Muscle of leg (tissue), 11 donors: ENCODE data around the gene CTXN3. TPM values are rescaled to one million over a fixed set of nuclear protein-coding genes. Genes with fewer than 3 reads are reported as not detected.

Experiments used
- DNase-seq: peaks from one replicate; pipeline ENCODE4 v3.0.0; 2013
- H3K27ac ChIP-seq: one replicate; pipeline ENCODE4 v1.5.1; 2013; ENCODE audit warnings: mild to moderate bottlenecking, low read length, control low read depth
- H3K27me3 ChIP-seq: one replicate; pipeline ENCODE4 v1.6.1; 2013; ENCODE audit warnings: low read length; ENCODE audit not compliant: control insufficient read depth, insufficient read depth
- H3K36me3 ChIP-seq: one replicate; pipeline ENCODE4 v1.6.1; 2013; ENCODE audit warnings: low read length; ENCODE audit not compliant: control insufficient read depth, insufficient read depth
- H3K4me1 ChIP-seq: one replicate; pipeline ENCODE4 v1.6.1; 2013; ENCODE audit warnings: low read length; ENCODE audit not compliant: control insufficient read depth, insufficient read depth
- H3K4me3 ChIP-seq: one replicate; pipeline ENCODE4 v1.5.1; 2013; ENCODE audit warnings: low read length, control low read depth
- H3K9me3 ChIP-seq: replicated peaks from 2 replicates; pipeline ENCODE4 v1.6.1; 2013; ENCODE audit warnings: low read depth, low read length; ENCODE audit not compliant: control insufficient read depth
- WGBS: methylation state at CpG from one replicate; pipeline ENCODE4 v1.1.5; 2013; ENCODE audit warnings: missing lambda C conversion rate; ENCODE audit not compliant: insufficient coverage; 5-methylcytosine and 5-hydroxymethylcytosine counted together
- polyA plus RNA-seq, 8 donors: library from polyadenylated mRNA; unstranded; fragments of 120-200 nt; gene quantifications; one replicate each; pipeline versions ENCODE4 v1.2.1 to v1.2.3, GENCODE V29; 2013; ENCODE audit warnings: inconsistent platforms in 1 of 8, low replicate concordance in 1 of 8; ENCODE audit not compliant: insufficient read length in 8 of 8, insufficient read depth in 1 of 8
- total RNA-seq: library from RNA; stranded (reverse); fragments of 120-200 nt; gene quantifications from one replicate; pipeline ENCODE4 v1.2.4, GENCODE V29; 2013

CTXN3 gene
- total and polyA plus RNA-seq, 9 donors = 2.3 to 4.3 (median 2.8) TPM

- DNase-seq = no peak
- WGBS = no CpG with 5 or more reads among the region's 2 CpGs
- no peaks in the 10 kb centered on the region for H3K27me3 ChIP-seq
- H3K36me3 ChIP-seq = no peaks in the 10 kb centered on the region
- no peaks in the 10 kb centered on the region for H3K9me3 ChIP-seq
- no peak overlapping the region for H3K4me3 ChIP-seq
- H3K27ac ChIP-seq = no peak overlapping the region
- H3K4me1 ChIP-seq = no peaks in the 10 kb centered on the region
These were observed 38.9 kb upstream of the CTXN3 start for GRCh38 chr5:127609957-127610356.

GRCh38 chr5:127612441-127613141, 36.3 kb upstream of the CTXN3 start:
- no peak overlapping the region for H3K27ac ChIP-seq
- DNase-seq = no peak
- no peaks in the 10 kb centered on the region for H3K4me1 ChIP-seq
- no CpG with 5 or more reads among the region's 4 CpGs for WGBS
- no peak overlapping the region for H3K4me3 ChIP-seq
- no peaks in the 10 kb centered on the region for H3K9me3 ChIP-seq
- H3K27me3 ChIP-seq = no peaks in the 10 kb centered on the region
- H3K36me3 ChIP-seq = no peaks in the 10 kb centered on the region

GRCh38 chr5:127615916-127616315, 33.0 kb upstream of the CTXN3 start:
- no CpG with 5 or more reads among the region's 2 CpGs for WGBS
- Histone ChIP-seq H3K27me3 (no peaks in the 10 kb centered on the region), H3K4me3 (no peak overlapping the region), H3K9me3 (no peaks in the 10 kb centered on the region), H3K4me1 (no peaks in the 10 kb centered on the region), H3K27ac (no peak overlapping the region), H3K36me3 (no peaks in the 10 kb centered on the region)
- peak; percentile 7 for DNase-seq

- 100% methylated on average over 1 of the region's 5 CpGs for WGBS
- Histone ChIP-seq H3K4me3 (no peak overlapping the region), H3K27me3 (no peaks in the 10 kb centered on the region), H3K27ac (no peak overlapping the region), H3K4me1 (no peaks in the 10 kb centered on the region), H3K36me3 (no peaks in the 10 kb centered on the region), H3K9me3 (no peaks in the 10 kb centered on the region)
- DNase-seq = no peak
These were observed 28.9 kb upstream of the CTXN3 start for GRCh38 chr5:127619908-127620479.

GRCh38 chr5:127621601-127622325, 27.1 kb upstream of the CTXN3 start:
- no peak overlapping the region for H3K4me3 ChIP-seq

GRCh38 chr5:127634007-127634406, 14.9 kb upstream of the CTXN3 start:
- H3K27me3 ChIP-seq = no peaks in the 10 kb centered on the region
- H3K4me1 ChIP-seq = no peaks in the 10 kb centered on the region
- no peaks in the 10 kb centered on the region for H3K9me3 ChIP-seq
- H3K36me3 ChIP-seq = no peaks in the 10 kb centered on the region
- DNase-seq = no peak
- no peak overlapping the region for H3K4me3 ChIP-seq
- H3K27ac ChIP-seq = no peak overlapping the region

More at GRCh38 chr5:127621601-127622325, 27.1 kb upstream of the CTXN3 start:
- Histone ChIP-seq H3K9me3 (no peaks in the 10 kb centered on the region), H3K27me3 (no peaks in the 10 kb centered on the region), H3K4me1 (no peaks in the 10 kb centered on the region), H3K27ac (no peak overlapping the region), H3K36me3 (no peaks in the 10 kb centered on the region)
- DNase-seq = no peak
- WGBS = no CpG with 5 or more reads among the region's 4 CpGs

GRCh38 chr5:127639828-127640227, 9.1 kb upstream of the CTXN3 start:
- DNase-seq = no peak
- Histone ChIP-seq H3K27ac (no peak overlapping the region), H3K4me1 (no peaks in the 10 kb centered on the region), H3K9me3 (no peaks in the 10 kb centered on the region), H3K27me3 (no peaks in the 10 kb centered on the region), H3K4me3 (no peak overlapping the region), H3K36me3 (no peaks in the 10 kb centered on the region)
- no CpG with 5 or more reads among the region's 2 CpGs for WGBS

- no CpG with 5 or more reads among the region's 2 CpGs for WGBS
- H3K4me1 ChIP-seq = peaks cover 5% of the 10 kb centered on the region
These were observed 5.9 kb upstream of the CTXN3 start for GRCh38 chr5:127642949-127643348.

GRCh38 chr5:127643607-127644006, 5.3 kb upstream of the CTXN3 start:
- H3K4me1 ChIP-seq = peaks cover 5% of the 10 kb centered on the region
- peak; percentile 47 for DNase-seq
- H3K27ac ChIP-seq = no peak overlapping the region
- no peaks in the 10 kb centered on the region for H3K36me3 ChIP-seq
- no peaks in the 10 kb centered on the region for H3K9me3 ChIP-seq
- H3K27me3 ChIP-seq = no peaks in the 10 kb centered on the region
- H3K4me3 ChIP-seq = no peak overlapping the region
- no CpG with 5 or more reads among the region's 1 CpG for WGBS

More at GRCh38 chr5:127642949-127643348, 5.9 kb upstream of the CTXN3 start:
- H3K9me3 ChIP-seq = no peaks in the 10 kb centered on the region
- H3K4me3 ChIP-seq = no peak overlapping the region
- H3K36me3 ChIP-seq = no peaks in the 10 kb centered on the region
- no peak overlapping the region for H3K27ac ChIP-seq
- no peak for DNase-seq
- no peaks in the 10 kb centered on the region for H3K27me3 ChIP-seq

GRCh38 chr5:127645300-127645726, 3.6 kb upstream of the CTXN3 start:
- DNase-seq = no peak
- no peaks in the 10 kb centered on the region for H3K9me3 ChIP-seq
- H3K36me3 ChIP-seq = no peaks in the 10 kb centered on the region
- H3K4me3 ChIP-seq = no peak overlapping the region
- H3K27me3 ChIP-seq = no peaks in the 10 kb centered on the region
- no peak overlapping the region for H3K27ac ChIP-seq
- no CpG with 5 or more reads among the region's 2 CpGs for WGBS
- H3K4me1 ChIP-seq = peaks cover 9% of the 10 kb centered on the region
